Measurements from ENCODE around the gene ARL2BP.

GRCh38 chr16:57273359-57273758 lies 28.3 kb downstream of the ARL2BP start:
- TF ChIP-seq EZH2 (IDR thresholded peaks at IDR 0.05) (no peak), POLR2AphosphoS5 (IDR thresholded peaks at IDR 0.05; ENCODE audit: borderline replicate concordance, low read depth, low read length) (no peak)

Data from SK-N-MC (cell line).